HCT116 (cell line): Measurements from ENCODE around the gene ARAP1. TPM values are rescaled to one million over a fixed set of nuclear protein-coding genes. Genes with fewer than 3 reads are reported as not detected.

ENCODE experiments used
- ATAC-seq: fragments of 200-7000 bp; cut with Tn5 transposase; 2 replicates; pipeline ENCODE4 v1.9.1; 2020; ENCODE audit warnings: mild to moderate bottlenecking, moderate library complexity
- BruUV-seq: library from RNA; stranded (reverse); fragments of 400-500 nt; replicated peaks from 2 replicates; lab custom pipeline; 2021; lab: Mats Ljungman, UMichigan
- CTCF ChIA-PET: fragments of 300-600 bp; sonication (Branson Sonifier 250); formaldehyde crosslinking; loops from one replicate; lab custom pipeline; 2021; ENCODE audit warnings: antibody characterized with exemption; lab: Charles Lee
- POLR2A ChIA-PET: fragments of 300-600, 350-600 bp; sonication (Branson Sonifier 250); formaldehyde crosslinking; loops from one replicate; lab custom pipeline; 2021; ENCODE audit warnings: antibody characterized with exemption; lab: Charles Lee
- RAD21 ChIA-PET, 2 experiments: fragments of 300-600 bp; sonication (Branson Sonifier 250); formaldehyde crosslinking; loops; one replicate each; lab custom pipeline; 2023; ENCODE audit warnings: low total read pairs in 2 of 2; ENCODE audit not compliant: uncharacterized antibody in 2 of 2, unreplicated experiment in 2 of 2, low non-redundant PET in 1 of 2; lab: Charles Lee
- DNase-seq: peaks from one replicate; pipeline ENCODE4 v3.0.0-alpha.2; 2010; ENCODE audit warnings: low read depth, low spot score
- H2AFZ ChIP-seq: fragments of 200-600 bp; shearing (Covaris generic), sonication (generic); 2 replicates; pipeline ENCODE4 v1.6.1; 2017; ENCODE audit warnings: low read depth, mixed run types, mixed read lengths, antibody characterized with exemption, low read length; ENCODE audit not compliant: poor library complexity, severe bottlenecking
- H3K27ac ChIP-seq: 2 replicates; pipeline ENCODE4 v1.5.1; 2012; ENCODE audit warnings: low read depth, low read length
- H3K27me3 ChIP-seq: fragments of 200-600 bp; sonication (generic); 2 replicates; pipeline ENCODE4 v1.6.1; 2016; ENCODE audit warnings: mixed run types, low read length, mixed read lengths; ENCODE audit not compliant: insufficient read depth
- H3K36me3 ChIP-seq, 2 experiments: fragments of 200-500 bp in 1 of 2; fragments of 200-600 bp in 1 of 2; sonication (Bioruptor generic) in 1 of 2; sonication (generic) in 1 of 2; 2 replicates each; pipeline versions ENCODE4 v1.5.1 to v1.6.1; 2014 to 2016; ENCODE audit warnings: low read length in 2 of 2, inconsistent platforms in 1 of 2, mixed read lengths in 1 of 2, mixed run types in 1 of 2; ENCODE audit not compliant: insufficient read depth in 2 of 2, control insufficient read depth in 1 of 2
- H3K4me1 ChIP-seq, 2 experiments: fragments of 200-600 bp in 1 of 2; sonication (generic) in 1 of 2; 2 replicates each; pipeline versions ENCODE4 v1.5.1 to v1.6.1; 2012 to 2017; ENCODE audit warnings: low read length in 2 of 2, inconsistent platforms in 1 of 2, mild to moderate bottlenecking in 1 of 2, mixed read lengths in 1 of 2, mixed run types in 1 of 2, moderate library complexity in 1 of 2; ENCODE audit not compliant: insufficient read depth in 2 of 2, control insufficient read depth in 1 of 2
- H3K4me2 ChIP-seq: fragments of 200-600 bp; sonication (generic); 2 replicates; pipeline ENCODE4 v1.6.1; 2017; ENCODE audit warnings: mixed run types, low read length, mixed read lengths
- H3K4me3 ChIP-seq, 2 experiments: fragments of 200-600 bp in 1 of 2; sonication (generic) in 1 of 2; replicated peaks in 1 of 2; 2 replicates each; pipeline ENCODE4 v1.5.1; 2011 to 2016; ENCODE audit warnings: low read length in 2 of 2, control low read depth in 1 of 2, low read depth in 1 of 2, mild to moderate bottlenecking in 1 of 2, mixed read lengths in 1 of 2, mixed run types in 1 of 2
- H3K79me2 ChIP-seq: fragments of 200-600 bp; sonication (generic); 2 replicates; pipeline ENCODE4 v1.6.1; 2017; ENCODE audit warnings: mild to moderate bottlenecking, mixed run types, low read length, moderate library complexity, mixed read lengths; ENCODE audit not compliant: insufficient read depth
- H3K9ac ChIP-seq: fragments of 200-600 bp; sonication (generic); 2 replicates; pipeline ENCODE4 v1.6.1; 2016; ENCODE audit warnings: low read length, mixed read lengths
- H3K9me2 ChIP-seq: fragments of 200-600 bp; sonication (generic), shearing (Covaris generic); 2 replicates; pipeline ENCODE4 v1.6.1; 2017; ENCODE audit warnings: mixed run types, mild to moderate bottlenecking, moderate library complexity; ENCODE audit not compliant: insufficient read depth
- H3K9me3 ChIP-seq, 2 experiments: fragments of 200-500 bp in 1 of 2; fragments of 200-600 bp in 1 of 2; sonication (Bioruptor generic) in 1 of 2; sonication (generic) in 1 of 2; 2 replicates each; pipeline ENCODE4 v1.6.1; 2014 to 2017; ENCODE audit warnings: low read length in 2 of 2, mixed read lengths in 2 of 2, inconsistent platforms in 1 of 2, low read depth in 1 of 2, mild to moderate bottlenecking in 1 of 2, mixed run types in 1 of 2, moderate library complexity in 1 of 2; ENCODE audit not compliant: control insufficient read depth in 1 of 2, insufficient read depth in 1 of 2
- H4K20me1 ChIP-seq: fragments of 200-600 bp; sonication (generic), shearing (Covaris generic); 2 replicates; pipeline ENCODE4 v1.6.1; 2017; ENCODE audit warnings: mixed run types, mild to moderate bottlenecking, moderate library complexity; ENCODE audit not compliant: insufficient read depth
- CTCF ChIP-seq, 3 experiments: fragments of 200-600 bp in 1 of 3; sonication (generic) in 1 of 3; IDR thresholded peaks in 2 of 3; conservative IDR thresholded peaks in 1 of 3; 2 replicates each; pipeline ENCODE4 v1.5.1; 2012 to 2017; ENCODE audit warnings: low read depth in 2 of 3, low read length in 2 of 3, antibody characterized with exemption in 1 of 3, borderline replicate concordance in 1 of 3, control low read depth in 1 of 3, mild to moderate bottlenecking in 1 of 3, mixed read lengths in 1 of 3, mixed run types in 1 of 3, moderate library complexity in 1 of 3; ENCODE audit not compliant: insufficient read depth in 1 of 3
- ELF1 ChIP-seq: IDR thresholded peaks from 2 replicates; pipeline ENCODE4 v1.6.1; 2012; ENCODE audit warnings: low read depth, borderline replicate concordance
- EZH2 ChIP-seq: fragments of 200-600 bp; sonication (generic); IDR thresholded peaks from 2 replicates; pipeline ENCODE4 v1.6.1; 2017; ENCODE audit warnings: antibody characterized with exemption, mixed run types
- EZH2phosphoT487 ChIP-seq: fragments of 200-600 bp; IDR thresholded peaks from 2 replicates; pipeline ENCODE4 v1.6.1; 2018; ENCODE audit warnings: antibody characterized with exemption, borderline replicate concordance
- MAX ChIP-seq: IDR thresholded peaks from 2 replicates; pipeline ENCODE4 v1.6.1; 2012
- POLR2AphosphoS5 ChIP-seq: IDR thresholded peaks from 2 replicates; pipeline ENCODE4 v1.6.1; 2011; ENCODE audit warnings: mild to moderate bottlenecking, low read depth, low read length, moderate library complexity
- SP1 ChIP-seq: IDR thresholded peaks from 2 replicates; pipeline ENCODE4 v1.6.1; 2012; ENCODE audit warnings: low read depth
- SRF ChIP-seq: IDR thresholded peaks from 2 replicates; pipeline ENCODE4 v1.6.1; 2012; ENCODE audit warnings: low read depth
- TCF7L2 ChIP-seq: IDR thresholded peaks from 2 replicates; pipeline ENCODE4 v1.7.0; 2011; ENCODE audit warnings: borderline replicate concordance, inconsistent platforms; ENCODE audit not compliant: insufficient read depth, insufficient read length; ENCODE audit errors: extremely low read depth
- ZBTB33 ChIP-seq: IDR thresholded peaks from 2 replicates; pipeline ENCODE4 v1.6.1; 2011; ENCODE audit warnings: mild to moderate bottlenecking, low read length, moderate library complexity; ENCODE audit not compliant: insufficient replicate concordance; ENCODE audit errors: extremely low read depth
- ZFX ChIP-seq: fragments of 450-650 bp; IDR thresholded peaks from 2 replicates; pipeline ENCODE4 v1.6.1; 2017
- ZNF274 ChIP-seq: fragments of 200-500 bp; sonication (Bioruptor generic); IDR thresholded peaks from 2 replicates; pipeline ENCODE4 v1.6.1; 2014; ENCODE audit warnings: mild to moderate bottlenecking, low read depth, low read length, inconsistent platforms
- intact Hi-C: fragments of 100-400 bp; cut with micrococcal nuclease; formaldehyde crosslinking; loops from 2 replicates; pipeline ENCODE4 v1.10.0; 2022
- total RNA-seq: library from RNA; stranded (reverse); gene quantifications from one replicate; pipeline ENCODE4 v1.2.1, GENCODE V29; 2021; ENCODE audit not compliant: unreplicated experiment

ARAP1 gene
- total RNA-seq, 1 experiment from 2014 or later: 57.4 TPM

GRCh38 chr11:72724021-72724551, 28.1 kb downstream of the ARAP1 start:
- Histone ChIP-seq H3K9me3 (no peaks in the 10 kb centered on the region), H3K79me2 (peaks cover 25% of the 10 kb centered on the region), H4K20me1 (no peaks in the 10 kb centered on the region), H3K4me2 (no peak overlapping the region), H3K27me3 (no peaks in the 10 kb centered on the region), H3K4me1 (peaks cover 8 to 21% of the 10 kb centered on the region in 2 experiments), H3K27ac (no peak overlapping the region), H3K9me2 (no peaks in the 10 kb centered on the region), H2AFZ (no peak overlapping the region), H3K36me3 (no peaks in the 10 kb centered on the region), H3K9ac (no peak overlapping the region), H3K4me3 (no peak overlapping the region)
- no TSS peak for BruUV-seq
- DNase-seq (no peak), ATAC-seq (no peak)
- ChIA-PET POLR2A (no interaction called here), RAD21 (interaction anchor here in 1 of 2 experiments (1.6 to 1.7 kb wide), 2 partner anchors 63 to 89 kb away, joined by 3 to 5 read pairs; no protein-coding TSS in a partner anchor), CTCF (interaction anchor here (1.2 to 3.7 kb wide), 3 partner anchors 70 to 453 kb away, joined by 3 to 27 read pairs (median 9); partner anchors contain the start of gene ATG16L2)
- TF ChIP-seq CTCF (IDR thresholded peaks at IDR 0.05 in 2 of 3, conservative IDR thresholded peaks at IDR 0.05 in 1 of 3; ENCODE audit: borderline replicate concordance in 1 of 3, insufficient read depth in 1 of 3, low read depth in 2 of 3, low read length in 2 of 3): no peak
- intact Hi-C loops: no loop called here

- no TSS peak for BruUV-seq
- no peaks in the 10 kb centered on the region for H3K27me3 ChIP-seq
- H3K9me3 ChIP-seq: no peaks in the 10 kb centered on the region
- H3K79me2 ChIP-seq: peaks cover 25% of the 10 kb centered on the region
- no peak for TF ChIP-seq POLR2AphosphoS5
- TF ChIP-seq MAX: no peak
- TF ChIP-seq ZFX: no peak
- no peak for TF ChIP-seq SP1
- no peak for TF ChIP-seq SRF
- no peak for TF ChIP-seq EZH2phosphoT487
- no peak for TF ChIP-seq ZNF274
- no peak for TF ChIP-seq ZBTB33
- no peak for TF ChIP-seq EZH2
- no peak for TF ChIP-seq ELF1
- no peak for TF ChIP-seq TCF7L2
- RAD21 ChIA-PET: interaction anchor here in 1 of 2 experiments (1.4 kb wide), 1 partner anchor 454 kb away, joined by 3 read pairs; no protein-coding TSS in a partner anchor
- no peak overlapping the region for H3K9ac ChIP-seq
- H3K4me3 ChIP-seq: no peak overlapping the region
- no peaks in the 10 kb centered on the region for H3K9me2 ChIP-seq
- CTCF ChIA-PET: interaction anchor here (1.1 to 3.7 kb wide), 4 partner anchors 59 to 454 kb away, joined by 3 to 27 read pairs (median 6); partner anchors contain the start of gene ATG16L2
- H3K4me1 ChIP-seq: peaks cover 8 to 21% of the 10 kb centered on the region in 2 experiments
- no peak overlapping the region for H3K27ac ChIP-seq
- H3K36me3 ChIP-seq: no peaks in the 10 kb centered on the region
- no peaks in the 10 kb centered on the region for H4K20me1 ChIP-seq
- no peak for DNase-seq
- no peak overlapping the region for H2AFZ ChIP-seq
- H3K4me2 ChIP-seq: no peak overlapping the region
- ATAC-seq: no peak
- intact Hi-C loops: no loop called here
- POLR2A ChIA-PET: no interaction called here
Measured at GRCh38 chr11:72723508-72723907, 28.7 kb downstream of the ARAP1 start.
